NCI-H446 treated with DMSO at 0.1 percent for 48 hours (cell line): Measurements from ENCODE around the gene OVAAL.

Experiments
- DNase-seq: peaks from one replicate; lab custom pipeline; 2025; lab: John Stamatoyannopoulos, UW

Gene OVAAL

GRCh38 chr1:180558664-180559063 lies at the start of gene OVAAL:
OVAAL (plus strand) TSS chr1:180558964.
- no peak for DNase-seq

DNA sequence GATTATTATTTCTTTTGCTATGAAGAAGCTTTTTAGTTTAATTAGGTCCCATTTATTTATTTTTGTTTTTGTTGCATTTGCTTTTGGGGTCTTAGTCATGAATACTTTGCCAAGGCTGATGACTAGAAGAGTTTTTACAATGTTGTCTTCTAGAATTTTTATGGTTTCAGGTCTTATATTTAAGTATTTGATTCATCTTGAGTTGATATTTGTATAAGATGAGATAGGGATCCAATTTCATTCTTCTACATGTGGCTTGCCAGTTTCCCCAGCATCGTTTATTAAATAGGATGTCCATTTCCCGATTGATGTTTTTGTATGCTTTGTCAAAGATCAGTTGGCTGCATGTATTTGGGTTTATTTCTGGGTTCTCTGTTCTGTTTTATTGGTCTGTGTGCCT lies 47.9 kb upstream of the OVAAL start:
- no peak for DNase-seq

- no peak for DNase-seq
These were observed 45.2 kb upstream of the OVAAL start for GRCh38 chr1:180513531-180513930.

GRCh38 chr1:180515364-180515763 lies 43.4 kb upstream of the OVAAL start:
- DNase-seq = no peak

- DNase-seq = peak; percentile 76
These were observed 42.8 kb upstream of the OVAAL start for GRCh38 chr1:180515857-180516388.

GRCh38 chr1:180519846-180520245 lies 38.9 kb upstream of the OVAAL start:
- DNase-seq = no peak

GRCh38 chr1:180521474-180522212 lies 37.1 kb upstream of the OVAAL start:
- no peak for DNase-seq

DNA sequence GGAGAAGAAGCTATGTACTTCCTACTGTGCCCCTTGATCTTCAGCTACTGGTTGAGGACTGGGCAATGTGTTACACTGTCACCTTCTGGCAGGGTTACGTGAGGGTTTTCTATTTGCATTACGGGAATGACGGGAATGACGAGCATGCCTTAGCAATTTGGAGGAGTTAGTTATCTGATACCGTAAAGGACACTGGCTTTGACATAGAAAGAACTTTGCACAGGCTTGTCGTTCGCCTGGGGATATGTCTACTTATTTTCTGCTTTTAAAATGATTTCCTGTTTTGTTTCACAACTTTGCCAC lies 36.6 kb upstream of the OVAAL start:
- no peak for DNase-seq

DNA sequence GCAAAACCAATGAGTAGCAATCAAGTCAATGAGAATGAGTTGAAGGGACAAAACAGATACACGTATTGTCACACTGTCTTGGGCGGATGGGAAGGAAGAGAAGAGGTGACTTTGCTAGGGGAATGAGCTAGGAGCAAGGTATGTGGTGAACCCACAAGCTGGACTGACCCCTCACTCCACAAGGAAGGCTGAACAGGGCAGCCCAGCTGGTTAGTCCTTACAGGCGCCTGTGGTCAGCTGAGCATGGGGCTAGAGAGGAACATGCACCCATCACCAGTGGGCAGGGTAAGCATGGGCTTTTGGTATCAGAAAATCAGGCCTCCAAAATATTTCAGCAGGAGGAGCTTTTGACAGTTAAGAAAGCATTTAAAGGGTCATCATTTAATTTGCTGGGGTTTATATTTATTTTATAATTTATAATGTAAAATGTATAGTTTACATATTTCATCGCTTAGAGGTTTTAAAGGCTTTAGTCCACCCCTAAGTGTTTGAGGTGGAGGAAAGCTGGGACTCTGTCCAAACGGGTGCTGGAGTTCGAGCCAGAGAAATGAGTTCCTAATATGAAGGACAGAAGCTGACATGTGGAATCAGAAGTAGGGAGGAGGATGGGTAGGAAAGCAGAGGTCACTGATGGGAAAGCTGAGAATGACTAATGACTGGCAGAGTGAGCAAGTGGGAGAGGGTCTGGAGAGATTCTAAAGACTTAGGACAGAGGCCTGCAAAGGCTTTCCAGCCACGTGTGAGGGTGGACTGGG lies 34.4 kb upstream of the OVAAL start:
- DNase-seq = no peak

DNA sequence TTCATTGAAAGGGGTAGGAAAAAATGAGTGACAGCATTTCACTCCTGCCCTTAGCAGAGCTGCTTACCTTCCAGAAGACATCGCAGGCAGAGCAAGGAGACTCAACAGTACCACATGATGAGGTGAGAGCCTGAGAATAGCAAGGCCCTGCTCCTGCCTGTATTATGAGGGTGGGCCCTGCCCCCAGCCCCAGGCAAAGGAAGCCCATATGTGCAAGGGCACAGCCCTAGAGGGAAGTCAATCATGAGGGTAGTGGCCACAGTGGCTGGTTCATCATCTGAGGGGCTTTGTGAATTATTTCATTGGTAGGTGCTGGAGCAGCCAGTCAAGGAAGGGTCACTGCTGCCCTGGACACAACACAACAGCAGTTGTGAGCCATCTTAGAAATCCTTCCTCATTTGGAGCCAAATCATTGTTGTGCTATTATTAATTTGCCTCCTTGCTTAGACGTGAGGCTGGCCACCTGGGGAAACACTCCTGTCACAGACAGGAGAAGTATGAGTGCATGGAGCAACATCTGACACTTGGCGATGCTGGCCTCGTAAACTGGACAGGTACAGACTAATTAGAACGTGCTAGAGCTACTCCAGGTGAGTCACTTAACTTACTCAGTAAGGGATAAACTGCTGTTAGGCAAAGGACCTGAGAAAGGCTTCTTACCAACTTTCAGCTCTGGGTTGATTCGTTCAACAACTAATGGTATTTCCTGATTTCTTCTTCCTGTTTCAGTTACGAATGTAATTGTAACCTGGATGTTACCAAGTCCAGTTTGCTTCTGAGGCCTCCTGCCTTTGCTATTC lies 33.6 kb upstream of the OVAAL start:
- DNase-seq = no peak

DNA sequence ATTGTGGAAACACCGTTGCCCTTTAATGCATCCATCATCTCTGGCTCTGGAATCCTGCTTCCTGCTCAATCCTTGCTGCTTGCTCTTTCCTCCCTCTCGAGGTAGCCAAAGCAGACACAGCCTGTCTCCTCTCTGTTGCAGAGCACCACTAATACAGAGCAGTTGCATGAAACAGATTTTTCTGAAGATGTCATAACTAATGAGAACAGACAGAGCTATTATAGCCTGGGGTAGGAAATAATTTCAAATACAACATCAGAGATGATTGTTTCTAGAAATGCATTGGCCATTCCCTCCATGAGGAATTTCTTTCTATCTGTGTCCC lies 33.1 kb upstream of the OVAAL start:
- no peak for DNase-seq

DNA sequence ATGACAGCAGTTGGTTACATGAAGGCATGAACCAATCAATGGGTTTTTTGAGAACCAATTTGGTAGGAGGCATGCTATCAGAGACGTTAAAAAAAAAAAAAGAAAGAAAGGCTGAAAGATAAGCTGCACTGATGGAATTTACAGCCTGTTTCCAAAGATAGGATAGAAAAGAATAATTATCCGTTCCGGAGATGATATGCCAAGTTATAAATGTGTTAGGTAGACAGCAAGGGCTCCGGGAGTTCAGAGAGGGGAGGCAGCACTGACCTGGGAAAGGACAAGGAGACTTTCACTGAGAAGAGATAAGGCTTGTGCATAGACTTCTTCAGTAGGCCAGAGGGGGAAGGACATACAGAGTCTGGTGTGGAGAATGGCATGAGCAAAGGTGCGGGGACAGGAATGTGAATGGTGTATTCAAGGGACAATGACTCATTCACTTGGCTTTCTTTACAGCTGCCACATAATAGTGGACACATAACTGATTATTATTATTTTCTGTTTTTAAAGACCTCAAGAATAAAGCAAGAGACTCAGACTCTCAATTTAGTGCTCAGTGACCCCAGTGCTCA lies 31.6 kb upstream of the OVAAL start:
- no peak for DNase-seq

- no peak for DNase-seq
These were observed 29.8 kb upstream of the OVAAL start for GRCh38 chr1:180528868-180529470.

DNA sequence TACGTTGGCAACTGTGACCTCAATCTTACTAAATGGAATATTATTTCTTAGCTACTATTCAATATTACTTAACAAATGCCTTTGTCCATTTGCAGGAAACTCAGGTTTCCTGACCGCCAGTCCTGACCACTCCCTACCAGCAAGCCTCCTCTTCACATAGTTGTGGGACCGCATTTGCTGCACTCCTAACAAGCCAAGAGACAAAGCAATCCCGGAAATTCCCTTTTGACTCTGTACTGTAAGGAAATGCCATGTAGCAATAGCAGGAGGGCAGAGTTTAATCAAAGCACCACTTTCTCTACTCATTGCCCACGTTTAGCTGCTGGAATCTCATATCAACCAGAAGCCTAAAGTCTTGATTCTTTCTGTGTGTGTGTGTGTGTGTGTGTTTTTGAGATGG lies 28.3 kb upstream of the OVAAL start:
- no peak for DNase-seq

- DNase-seq = no peak
These were observed 25.9 kb upstream of the OVAAL start for GRCh38 chr1:180532854-180533253.

DNA sequence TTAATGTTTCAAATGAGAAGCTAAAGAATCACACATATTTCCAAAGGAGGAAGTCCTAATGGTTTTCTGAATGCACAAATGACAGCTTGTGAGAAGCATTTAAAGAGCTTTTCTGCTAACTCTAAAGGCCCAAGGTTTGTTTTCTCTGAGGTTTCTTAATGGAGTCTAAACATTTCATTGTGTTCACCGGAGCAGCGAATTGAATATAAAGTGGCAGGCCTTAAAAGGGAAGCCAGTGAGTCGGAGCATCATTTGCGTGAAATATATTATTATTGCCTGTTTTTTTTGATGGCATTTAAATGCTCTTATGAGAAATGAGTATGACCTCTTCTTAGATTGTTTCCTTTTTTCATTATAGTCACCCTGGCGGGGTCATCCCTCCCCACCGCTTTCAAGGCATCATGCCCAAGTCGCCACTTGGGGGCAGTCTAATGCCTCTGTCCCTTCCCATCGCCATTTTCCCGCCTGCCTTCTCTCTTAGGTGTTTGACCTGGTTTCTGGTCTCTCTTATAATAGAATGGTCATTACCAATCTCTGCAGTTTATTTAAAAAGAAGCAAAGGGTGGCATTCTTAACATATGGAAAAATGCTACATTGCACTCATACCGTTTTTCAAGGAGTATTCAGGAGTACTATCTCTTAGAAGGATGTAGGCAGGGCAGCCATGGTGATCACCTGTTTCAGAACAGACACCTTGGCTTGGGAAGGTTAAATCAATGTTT lies 25.3 kb upstream of the OVAAL start:
- DNase-seq = peak; percentile 36

- peak; percentile 94 for DNase-seq
These were observed 24.6 kb upstream of the OVAAL start for GRCh38 chr1:180534214-180534613.

GRCh38 chr1:180535418-180535999 lies 23.3 kb upstream of the OVAAL start:
- DNase-seq = no peak

DNA sequence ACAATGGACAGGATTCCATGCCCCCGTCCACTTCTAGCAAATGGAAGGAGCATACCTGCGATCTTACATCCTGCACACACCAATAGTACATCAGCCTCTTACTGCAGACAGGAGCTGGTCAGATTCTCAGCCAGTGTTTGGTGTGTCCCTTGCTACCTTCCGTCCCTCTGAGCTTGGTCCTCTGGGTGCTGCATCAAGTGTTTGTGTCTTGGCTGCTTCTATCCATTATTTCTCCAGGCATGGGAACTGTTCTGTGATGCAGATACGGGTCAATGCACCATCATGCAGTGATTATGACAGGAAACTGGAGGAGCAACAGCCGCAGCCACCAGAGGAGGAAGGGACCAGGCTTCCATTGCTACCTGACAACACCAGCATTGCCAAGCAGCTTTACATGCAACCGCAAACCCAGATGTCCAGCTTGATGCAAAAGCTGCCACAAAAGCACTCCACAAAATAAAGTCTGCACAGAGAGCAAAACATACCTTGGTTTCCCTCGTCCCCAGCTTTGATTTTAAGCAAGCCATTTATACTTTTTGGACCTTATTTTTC lies 21.9 kb upstream of the OVAAL start:
- DNase-seq = no peak

GRCh38 chr1:180539136-180539535 lies 19.6 kb upstream of the OVAAL start:
- DNase-seq = no peak
